Uterus (tissue), 2 donors: ENCODE data around the gene ZNF784.

Experiments used
- POLR2A ChIP-seq, 2 donors: fragments of 450-650 bp; IDR thresholded peaks; one replicate each; pipeline ENCODE4 v1.6.1; 2016; ENCODE audit warnings: antibody characterized with exemption in 2 of 2, mild to moderate bottlenecking in 1 of 2, moderate library complexity in 1 of 2
- TF ChIP-seq, protein P1 (sequence below), 4 experiments: fragments of 200-600 bp in 2 of 4; fragments of 450-650 bp in 2 of 4; sonication (generic) in 2 of 4; IDR thresholded peaks; one replicate each; pipeline ENCODE4 v1.5.1; 2016 to 2019; ENCODE audit warnings: antibody characterized with exemption in 4 of 4, mild to moderate bottlenecking in 2 of 4, moderate library complexity in 1 of 4

DNA sequence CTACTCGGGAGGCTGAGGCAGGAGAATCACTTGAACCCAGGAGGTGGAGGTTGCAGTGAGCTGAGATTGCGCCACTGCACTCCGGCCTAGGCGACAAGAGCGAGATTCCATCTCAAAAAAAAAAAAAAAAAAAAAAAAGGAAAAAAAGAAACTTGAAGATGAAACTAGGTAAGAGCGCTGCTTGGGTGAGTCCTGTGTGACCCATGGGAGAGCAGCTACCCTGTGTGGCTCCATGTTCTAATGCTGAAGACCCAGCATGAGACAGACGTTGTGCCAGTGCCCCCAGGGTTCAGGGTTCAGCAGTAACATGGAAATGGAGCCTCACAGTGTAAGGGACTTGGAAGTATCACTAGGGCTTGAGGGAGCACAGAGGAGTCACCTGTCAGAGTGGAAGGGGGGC is 5.9 kb downstream of the ZNF784 start:
- no peak for TF ChIP-seq POLR2A (IDR thresholded peaks at IDR 0.05)
- TF ChIP-seq, protein P1, sequence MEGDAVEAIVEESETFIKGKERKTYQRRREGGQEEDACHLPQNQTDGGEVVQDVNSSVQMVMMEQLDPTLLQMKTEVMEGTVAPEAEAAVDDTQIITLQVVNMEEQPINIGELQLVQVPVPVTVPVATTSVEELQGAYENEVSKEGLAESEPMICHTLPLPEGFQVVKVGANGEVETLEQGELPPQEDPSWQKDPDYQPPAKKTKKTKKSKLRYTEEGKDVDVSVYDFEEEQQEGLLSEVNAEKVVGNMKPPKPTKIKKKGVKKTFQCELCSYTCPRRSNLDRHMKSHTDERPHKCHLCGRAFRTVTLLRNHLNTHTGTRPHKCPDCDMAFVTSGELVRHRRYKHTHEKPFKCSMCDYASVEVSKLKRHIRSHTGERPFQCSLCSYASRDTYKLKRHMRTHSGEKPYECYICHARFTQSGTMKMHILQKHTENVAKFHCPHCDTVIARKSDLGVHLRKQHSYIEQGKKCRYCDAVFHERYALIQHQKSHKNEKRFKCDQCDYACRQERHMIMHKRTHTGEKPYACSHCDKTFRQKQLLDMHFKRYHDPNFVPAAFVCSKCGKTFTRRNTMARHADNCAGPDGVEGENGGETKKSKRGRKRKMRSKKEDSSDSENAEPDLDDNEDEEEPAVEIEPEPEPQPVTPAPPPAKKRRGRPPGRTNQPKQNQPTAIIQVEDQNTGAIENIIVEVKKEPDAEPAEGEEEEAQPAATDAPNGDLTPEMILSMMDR (IDR thresholded peaks at IDR 0.05): no peak
